ENCODE measurements around the gene GRID1.

The GRID1 gene

DNA sequence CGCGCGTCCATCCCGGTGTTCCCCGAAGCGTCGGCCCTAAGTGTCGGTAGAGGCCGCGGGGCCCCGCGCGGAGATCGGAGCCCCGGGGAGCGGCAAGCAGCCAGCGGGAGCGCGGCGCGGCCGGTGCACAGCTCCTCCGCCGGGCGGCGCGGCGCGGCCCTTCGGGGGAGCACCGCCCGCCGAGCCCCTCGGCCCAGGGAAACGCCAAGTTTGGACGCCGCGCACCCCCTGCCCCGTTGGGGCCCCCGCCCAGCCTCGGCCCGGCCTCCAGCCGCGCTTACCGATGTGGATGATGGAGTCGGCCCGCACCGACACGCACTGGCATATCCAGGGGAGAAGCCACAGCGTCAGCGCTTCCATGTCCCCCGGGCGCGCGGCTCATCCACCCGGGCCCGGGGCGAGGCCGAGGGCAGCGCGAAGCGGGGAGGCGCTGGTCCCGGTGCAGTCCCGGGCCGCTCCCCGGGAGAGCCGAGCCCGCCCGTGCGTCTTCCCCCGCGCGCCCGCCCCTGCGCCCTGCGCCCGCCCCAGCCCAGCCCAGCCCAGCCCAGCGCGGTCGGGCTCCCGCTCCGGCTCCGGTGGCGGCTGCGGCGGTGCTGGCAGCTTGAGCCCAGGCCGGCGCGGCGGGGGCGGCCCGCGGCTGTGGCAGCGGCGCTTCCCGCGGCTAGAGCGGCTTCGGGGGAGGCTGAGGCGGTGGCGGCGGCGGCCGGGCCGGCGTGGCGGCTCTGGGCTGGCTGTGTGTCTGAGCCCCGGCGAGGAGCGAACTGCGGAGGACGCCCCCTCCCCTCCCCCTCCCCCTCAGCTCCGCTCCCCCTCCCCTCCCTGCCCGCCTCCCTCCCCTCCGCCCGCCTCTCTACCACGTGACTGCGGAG is at the start of gene GRID1:
Gene GRID1, minus strand, starts transcription at position 763 of the 869 bp plus-strand sequence.
- peak; percentile 31 for DNase-seq

DNA sequence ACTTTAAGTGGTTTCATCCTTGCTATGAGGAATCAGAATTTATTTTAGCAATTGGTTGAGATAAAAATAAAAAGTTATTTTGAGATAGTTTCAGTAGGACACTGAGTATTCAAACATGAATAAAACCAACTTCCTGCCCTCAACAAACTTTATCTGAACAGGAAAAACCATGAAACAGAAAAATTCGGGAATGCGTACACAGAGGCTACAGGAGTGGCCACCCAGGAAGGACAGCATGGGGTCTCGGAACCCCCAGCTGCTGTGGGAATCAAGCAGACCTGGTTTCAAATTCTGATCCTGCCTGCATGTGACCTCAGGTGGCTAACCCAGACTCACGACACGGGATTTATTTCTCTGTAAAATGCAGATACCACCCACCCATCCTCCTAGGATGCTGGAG is 49.0 kb upstream of the GRID1 start:
- DNase-seq: no peak

DNA sequence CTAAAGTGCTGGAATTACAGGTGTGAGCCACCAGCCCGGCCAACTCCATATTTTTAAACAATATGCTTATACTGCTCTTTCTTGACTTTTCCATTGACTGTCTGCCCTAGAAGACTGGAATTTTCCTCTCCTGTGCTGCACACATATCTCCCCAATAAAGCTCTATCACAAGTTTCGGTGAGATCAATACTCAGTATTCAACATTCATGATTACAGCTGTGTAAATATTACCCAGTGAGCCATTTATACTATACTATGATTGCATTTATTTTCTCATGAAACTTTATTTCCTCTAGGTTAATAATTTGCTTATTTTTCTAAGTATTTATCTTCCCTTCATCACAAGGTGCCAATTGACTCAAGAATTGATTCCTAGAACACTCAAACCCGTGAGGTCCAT is 48.5 kb upstream of the GRID1 start:
- DNase-seq: no peak

DNA sequence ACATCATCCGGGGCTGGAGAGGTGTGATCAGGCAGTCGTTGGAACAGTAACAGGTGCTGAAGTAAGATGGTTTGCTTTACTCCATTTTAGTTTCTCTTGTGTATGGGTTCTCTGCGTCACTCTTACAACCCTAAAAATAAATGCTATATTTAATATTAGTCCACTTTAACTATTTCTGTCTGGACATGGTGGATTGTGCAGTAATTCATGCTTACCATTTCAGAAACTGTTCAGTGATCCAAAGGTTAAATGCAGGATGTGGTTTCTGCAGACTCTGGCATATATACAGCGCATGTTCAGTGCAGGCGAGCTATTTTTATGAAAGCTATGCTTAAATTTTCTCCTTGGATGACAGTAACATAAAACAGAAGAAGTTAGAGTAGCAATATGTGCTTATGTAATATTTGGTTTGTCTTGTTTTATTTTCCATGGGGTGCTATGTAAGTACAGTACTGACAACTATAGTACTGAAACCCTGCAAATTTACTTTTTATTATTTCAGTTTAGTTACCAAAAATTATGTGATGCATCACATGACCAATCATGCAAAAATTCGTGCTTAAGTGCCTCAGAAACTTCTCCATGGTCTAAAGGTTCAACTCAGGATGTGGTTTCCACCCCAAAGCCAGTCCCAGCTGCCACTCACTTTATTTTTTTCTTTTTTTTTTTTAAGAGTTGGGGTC is 46.6 kb upstream of the GRID1 start:
- DNase-seq: no peak

DNA sequence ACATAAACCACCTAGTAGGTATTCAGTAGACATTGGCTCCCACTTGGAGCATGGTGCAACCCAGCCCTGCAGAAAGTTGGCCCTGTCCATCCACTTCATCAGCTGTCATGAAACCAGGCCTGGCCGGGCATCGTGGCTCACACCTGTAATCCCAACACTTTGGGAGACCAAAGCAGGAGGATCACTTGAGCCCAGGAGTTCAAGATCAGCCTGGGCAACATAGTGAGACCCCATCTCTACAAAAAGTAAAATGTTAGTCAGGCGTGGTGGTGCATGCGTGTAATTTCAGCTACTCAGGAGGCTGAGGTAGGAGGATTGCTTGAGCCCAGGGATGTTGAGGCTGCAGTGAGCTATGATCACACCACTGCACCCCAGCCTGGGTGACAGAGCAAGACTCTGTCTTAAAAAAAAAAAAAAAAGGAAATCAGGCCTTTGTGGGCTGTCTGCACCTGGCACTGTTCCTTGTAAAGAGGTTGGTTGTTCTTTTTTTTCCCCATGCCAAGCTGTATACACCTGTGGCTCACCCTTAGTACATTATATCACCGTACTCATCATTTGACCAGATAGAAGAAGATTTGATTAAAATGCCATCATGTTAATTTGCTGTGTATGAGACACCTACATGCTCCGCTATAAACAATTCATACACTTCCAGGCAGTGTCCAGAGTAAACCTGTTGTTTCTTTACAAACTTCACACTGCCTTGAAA is 45.4 kb upstream of the GRID1 start:
- DNase-seq: no peak

DNA sequence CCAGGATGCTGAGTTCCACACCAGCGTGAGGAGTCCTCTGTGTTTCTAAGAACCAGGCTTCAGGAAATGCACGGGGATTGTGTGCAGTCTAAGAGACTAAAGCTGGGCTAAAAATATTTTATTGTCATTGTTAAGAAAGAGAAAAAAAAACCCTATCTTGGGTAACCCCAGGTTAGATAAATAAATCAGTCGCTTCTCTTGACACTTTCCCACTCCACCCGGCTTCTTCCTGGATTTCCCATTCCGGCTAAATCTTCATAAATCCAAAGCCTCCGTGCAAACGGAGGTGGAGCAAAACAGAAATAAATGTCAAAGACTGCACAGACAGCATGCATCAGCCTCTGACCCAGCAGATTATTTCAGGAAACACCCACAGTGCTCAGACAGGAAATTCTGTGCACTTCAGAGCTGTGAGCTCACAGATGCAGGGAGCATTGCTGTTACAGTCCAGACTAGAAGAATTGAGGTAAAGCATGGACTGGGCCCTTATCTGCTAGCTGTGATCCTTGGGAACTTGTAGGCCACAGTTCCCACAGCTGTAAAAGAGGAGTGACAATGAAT is 44.8 kb upstream of the GRID1 start:
- no peak for DNase-seq

DNA sequence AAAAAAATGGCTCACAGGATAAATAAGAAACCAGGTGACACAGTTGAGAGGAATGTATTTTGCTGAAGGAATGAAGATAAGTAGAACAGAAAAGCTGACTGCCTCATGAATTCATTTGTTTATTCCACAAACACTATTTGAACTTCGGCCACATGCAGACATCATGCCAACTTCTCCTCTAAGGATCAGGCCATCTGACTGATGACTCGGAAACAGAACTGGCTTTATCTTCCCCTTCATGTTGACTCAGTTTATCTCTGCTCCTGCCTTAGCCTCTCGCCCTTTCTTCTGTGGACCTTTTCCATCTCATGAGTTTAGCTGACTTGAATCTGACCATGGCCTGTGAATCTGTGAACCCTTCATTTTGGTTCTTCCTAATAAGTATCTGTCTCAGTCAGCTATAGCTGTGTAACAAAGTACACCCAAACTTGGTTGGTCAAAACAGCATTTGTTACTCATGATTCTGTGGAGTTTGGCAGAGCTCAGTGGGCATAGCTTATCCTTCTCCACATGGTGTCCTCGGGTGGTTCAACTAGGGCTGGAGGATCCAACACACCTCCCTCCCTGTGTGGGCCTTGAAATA is 44.0 kb upstream of the GRID1 start:
- no peak for DNase-seq

DNA sequence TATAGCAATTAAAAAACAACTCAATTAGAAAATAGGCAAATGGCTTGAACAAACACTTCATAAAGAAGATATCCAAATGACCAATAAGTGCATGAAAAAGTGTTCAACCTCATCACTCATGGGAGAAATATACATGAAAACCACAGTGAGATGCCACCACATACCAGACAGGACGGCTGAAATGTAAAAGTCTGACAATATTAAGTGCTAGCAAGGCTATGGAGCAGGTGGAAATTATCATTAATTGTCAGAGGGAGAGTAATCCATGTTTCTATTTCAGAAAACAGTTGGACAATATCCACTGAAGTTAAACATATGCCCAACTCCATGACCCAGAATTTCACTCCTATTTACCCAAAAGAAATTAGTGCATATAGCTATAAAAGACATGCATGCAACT is 42.6 kb upstream of the GRID1 start:
- no peak for DNase-seq

DNA sequence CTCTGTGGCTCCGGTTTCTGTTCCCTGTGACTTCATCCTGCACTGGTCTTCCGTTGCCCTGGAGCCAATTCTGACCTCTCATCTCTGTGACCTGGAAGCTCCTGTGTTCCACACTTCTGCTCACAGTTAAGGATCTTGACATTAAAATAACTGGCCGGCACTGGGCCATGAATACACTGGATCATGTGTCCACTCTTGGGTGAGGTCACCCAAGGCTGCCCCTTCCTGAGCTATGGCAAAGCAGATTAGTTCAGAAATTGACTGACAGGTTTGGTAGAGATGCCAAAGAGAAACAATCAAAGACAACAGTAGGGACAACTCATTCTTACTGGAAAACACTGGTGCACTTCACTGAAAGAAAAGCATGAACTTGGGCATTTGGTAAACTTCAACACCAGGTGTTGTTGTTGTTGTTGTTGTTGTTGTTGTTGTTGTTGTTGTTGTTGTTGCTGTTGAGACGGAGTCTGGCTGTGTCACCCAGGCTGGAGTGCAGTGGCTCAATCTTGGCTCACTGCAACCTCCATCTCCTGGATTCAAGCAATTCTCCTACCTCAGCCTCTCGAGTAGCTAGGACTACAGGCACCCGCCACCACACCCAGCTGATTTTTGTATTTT is 36.7 kb upstream of the GRID1 start:
- no peak for DNase-seq

DNA sequence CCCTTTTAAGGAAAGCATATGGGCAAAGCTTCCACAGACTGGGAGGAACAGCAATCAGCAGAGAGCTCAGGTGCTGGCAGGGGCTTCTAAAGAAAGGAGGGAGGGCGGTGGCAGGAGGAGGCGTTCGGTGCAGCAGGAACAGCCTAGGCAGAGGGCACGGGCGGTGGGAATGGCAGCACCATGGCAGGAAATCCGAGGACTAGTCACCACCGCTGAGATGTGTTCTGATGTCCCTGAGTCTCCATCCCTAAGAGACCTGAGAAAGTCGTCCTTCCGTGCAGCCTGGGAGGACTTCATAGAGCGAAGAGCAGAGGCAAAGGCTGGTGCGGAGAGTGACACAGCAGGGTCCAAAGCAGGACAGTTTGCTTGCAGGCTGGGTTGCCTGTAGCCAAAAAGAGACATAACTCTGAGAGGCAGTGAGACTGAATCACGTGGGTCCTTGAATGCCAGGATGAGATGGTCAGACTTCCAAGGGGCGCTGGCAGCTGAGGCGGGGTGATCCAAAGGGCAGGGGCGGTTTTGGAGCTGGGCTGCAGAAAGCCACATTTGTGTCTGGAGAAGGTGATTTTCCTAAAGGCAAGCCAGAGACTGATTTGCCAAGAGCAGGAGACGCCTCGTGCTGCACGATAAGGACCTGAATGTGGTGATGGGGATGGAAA is 35.8 kb upstream of the GRID1 start:
- DNase-seq: no peak

DNA sequence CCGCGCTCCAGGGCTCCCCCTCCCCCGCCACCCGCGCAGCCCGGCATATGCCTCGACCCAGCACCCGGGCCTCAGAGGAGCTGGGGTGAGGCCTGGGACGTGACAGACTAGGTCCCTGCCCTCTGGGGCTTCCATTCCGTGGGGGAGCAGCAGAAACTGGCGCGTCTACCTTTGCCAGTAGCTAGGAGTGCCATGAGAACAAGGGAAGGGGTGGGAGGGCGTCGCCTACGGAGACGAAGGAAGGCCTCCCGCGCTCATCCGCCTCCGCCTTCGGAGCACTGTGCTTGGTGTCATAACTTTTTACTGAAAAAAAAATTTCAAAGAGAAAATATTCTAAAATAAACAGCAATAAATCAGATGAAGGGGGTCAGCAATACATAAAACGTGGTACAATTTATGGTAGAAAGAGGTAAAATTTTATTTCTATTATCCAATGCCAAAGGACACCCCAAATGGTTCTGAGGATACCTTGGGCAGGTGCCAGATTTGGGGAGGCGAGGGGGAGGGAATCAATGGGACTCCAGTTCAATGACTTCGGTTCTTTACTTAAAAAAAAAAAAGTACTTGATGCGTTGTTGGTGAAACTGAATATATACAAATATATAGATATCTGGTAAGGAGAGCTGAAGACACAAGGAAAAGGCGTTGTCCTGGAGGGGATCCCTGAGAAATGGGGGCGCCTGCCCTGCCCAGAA is 35.1 kb upstream of the GRID1 start:
- DNase-seq: peak; percentile 52

DNA sequence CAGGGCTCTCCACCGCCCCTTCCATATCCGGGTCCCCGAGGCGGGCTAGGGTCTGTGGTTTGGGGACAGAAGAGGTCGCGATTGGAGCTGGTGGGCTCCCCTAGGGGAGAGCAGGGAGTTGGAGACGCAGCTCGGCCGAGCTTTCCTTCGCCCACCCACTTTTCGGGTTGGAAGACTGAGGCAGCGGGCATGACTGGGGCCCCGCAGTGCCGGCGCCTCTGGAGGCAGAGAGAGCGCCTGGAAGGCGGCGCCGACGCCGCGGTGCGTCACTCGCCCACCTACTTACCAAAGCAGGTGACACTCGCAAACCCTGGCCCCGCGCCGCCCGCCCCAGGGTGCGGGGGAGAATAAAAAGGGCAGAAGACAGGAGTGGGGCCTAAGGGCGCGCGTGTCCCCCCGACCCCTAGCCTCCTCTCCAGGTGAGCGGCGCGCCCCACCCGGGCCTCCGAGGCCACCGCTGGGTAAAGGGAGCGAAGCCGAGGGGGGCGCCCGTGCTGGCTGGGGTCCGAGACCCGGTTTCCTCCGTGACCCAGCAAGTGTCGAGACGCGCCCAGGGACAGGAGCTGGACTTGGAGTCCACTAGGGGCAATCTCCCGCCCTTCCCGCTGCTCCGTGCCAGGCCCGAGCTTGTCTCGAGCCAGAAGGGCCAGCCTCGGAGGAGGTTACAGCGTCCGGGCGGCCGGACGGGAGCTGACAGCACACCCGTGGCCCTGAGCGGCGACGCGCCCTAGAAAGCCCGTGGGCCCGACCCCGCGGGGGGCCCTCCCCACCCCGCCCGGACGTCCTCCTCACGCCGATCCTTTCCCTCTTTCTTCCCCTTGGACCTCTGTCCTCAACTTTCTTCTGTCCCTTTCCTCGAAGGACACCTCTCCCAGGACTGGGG is 34.4 kb upstream of the GRID1 start:
- DNase-seq: peak; percentile 76

DNA sequence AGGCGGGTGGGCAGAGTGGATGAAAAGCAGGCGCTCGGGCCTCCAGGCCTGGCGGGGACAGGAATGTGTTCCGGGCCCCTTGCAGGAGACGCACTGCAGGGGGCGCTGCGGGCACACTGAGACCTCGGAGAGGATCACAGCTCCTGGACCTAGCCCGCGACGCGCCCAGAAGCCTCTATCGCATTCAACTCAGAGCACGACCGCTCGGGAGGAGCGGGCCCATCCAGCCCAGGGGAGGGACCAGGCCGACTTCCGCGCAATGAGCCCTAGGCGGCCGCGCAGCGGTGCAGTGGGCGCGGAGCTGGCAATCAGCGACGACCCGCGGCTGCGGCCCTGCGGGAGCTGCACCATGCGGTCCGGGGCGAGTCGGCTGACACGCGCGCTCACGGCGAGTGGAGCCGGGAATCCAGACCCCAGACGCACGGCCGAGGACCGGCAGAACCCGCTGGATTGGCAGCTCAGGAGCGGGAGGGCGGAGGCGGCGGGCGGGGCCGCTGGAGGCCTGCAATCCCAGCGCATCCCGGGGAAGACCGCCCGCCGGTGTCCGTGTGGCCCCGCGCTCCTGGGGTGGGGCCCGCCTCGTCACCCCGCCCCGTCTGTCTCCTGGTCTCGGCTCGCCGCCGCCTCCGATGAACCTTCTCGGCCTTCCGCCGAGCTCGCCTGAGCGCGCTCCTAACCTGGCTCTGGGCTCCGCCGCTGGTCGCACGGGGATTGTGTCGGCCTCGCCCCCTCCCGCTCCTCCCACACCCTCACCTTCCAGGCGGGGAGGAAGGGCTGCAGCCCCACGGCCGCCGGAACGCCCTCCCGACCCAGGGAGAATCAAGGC is 33.5 kb upstream of the GRID1 start:
- DNase-seq: peak; percentile 93

DNA sequence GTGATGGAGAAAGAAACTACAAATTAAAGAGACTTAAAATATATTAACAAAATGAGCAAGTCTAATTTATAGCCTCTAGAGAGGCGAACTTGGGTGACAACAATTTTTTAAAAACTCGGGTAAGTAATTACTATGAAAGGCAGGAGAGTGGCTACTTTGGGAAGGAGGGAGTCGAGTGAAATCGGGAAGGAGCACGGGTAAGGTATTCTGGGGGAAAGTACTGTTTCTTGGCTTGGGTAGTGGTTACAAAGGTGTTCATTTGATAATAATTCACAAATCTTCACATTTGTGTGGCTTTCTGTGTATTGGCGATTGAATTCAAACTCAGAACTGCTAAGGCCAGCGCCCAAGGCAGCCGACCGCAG is 32.9 kb upstream of the GRID1 start:
- no peak for DNase-seq

DNA sequence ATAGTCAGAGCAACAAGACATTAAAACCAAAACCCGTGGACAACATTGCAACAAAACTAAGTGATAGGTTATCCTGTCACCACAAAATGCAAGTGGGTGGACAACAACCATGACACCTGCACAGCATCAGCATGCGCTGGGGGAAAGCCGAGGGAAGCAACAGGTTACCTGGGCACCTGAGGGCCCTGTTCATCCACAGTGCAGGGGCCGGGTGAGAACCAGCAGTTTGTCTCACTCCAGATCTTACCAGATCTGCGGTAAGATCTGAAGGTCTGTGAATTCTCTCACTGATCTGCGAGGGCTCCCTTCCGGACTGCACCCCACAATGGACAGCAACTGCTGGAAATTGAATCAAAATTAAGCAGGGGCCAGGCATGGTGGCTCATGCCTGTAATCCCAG is 30.5 kb upstream of the GRID1 start:
- no peak for DNase-seq

DNA sequence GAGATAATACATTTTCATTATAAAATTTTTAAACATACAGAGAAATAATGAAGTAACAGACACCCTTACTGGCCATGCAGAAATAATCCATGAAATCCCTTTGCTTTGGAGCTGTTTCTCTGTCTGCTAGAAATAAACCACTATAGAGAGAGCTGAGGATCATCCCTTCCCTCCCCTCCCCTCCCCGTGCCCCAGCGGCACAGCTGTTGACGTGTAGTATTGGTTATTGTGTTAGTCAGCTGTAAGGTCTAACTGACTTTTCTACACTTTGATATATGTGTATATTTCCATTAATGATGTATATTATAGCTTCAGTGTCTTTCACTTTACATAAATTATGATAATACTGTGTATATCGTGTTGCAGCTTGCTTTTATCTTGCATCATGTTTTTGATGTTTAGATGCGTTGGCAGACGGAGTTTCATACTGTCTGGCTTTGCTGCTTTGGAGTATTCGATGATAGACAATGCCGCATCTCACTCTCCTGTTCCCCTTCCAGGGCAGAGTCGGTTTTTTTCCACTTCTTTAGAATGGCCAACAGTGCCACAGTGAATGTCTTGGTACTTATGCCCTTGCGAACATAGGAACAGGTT is 27.4 kb upstream of the GRID1 start:
- DNase-seq: no peak

DNA sequence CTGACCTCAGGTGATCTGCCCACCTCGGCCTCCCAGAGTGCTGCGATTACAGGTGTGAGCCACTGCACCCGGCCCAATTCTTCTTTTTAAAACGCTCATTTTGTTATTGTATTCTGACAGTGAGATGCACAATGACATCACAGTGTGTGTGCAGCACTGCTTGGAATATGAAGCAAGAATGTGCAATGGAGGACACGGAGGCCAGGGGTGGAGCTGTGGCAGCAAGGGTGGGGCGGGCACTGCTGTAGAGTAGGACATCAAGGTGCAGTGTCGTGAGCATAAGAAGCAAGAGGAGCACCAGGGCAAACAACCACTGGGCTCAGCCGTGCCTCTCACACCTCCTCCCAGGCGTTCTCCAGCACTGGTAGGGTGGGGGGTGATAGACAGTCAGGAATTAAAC is 26.8 kb upstream of the GRID1 start:
- no peak for DNase-seq

DNA sequence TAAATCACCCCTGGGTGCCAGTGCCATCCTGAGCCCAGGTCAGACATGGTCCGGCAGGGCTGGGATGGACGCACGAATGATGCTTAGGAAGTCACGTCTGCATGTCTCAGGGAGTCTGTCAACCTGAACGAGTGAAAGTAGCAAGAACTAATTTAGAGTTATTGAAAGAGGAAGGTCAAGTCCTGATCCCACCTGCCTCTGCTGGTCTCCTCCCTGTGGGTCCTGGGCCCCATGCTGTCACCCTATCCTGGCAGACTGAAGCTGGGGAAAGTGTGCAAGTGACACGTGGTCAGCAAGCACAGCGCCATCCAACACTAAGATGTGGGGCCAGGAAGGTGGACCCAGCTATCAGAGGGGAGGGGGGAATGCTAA is 26.1 kb upstream of the GRID1 start:
- no peak for DNase-seq

Data from activated T-cell treated with anti-CD3 and anti-CD28 coated beads, Interleukin-2, amount 50 U/mL, for 1 hour (primary cell).